ENCODE measurements around the gene TMEM131. TPM values are rescaled to one million over a fixed set of nuclear protein-coding genes. Genes with fewer than 3 reads are reported as not detected.

TMEM131 gene
- total and polyA plus RNA-seq, 2 of the 8 experiments (the other 6 are each of a cell fraction or from before 2014, with no cell fraction given): 9.7 to 22.9 TPM

DNA sequence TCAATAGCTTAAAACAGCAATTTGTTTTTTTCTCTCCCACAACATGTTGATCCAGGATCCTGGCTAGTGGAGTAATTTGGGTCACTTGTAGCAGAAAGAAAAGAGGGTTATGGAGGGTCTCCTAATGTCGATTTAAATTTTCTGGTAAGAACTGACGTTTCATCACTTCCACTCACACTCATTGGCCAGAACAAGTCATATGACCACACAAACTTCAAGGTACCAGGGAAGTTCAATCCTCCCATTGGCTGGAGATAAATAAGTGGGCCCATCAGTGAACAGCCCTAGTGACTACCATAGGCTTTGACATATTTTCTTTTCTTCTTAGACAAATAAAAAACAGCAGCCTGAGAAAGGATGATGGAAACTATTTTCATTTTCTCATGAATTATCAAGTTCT, 8.3 kb upstream of the TMEM131 start (continued):
- TF ChIP-seq SAP30 (IDR thresholded peaks at IDR 0.05; ENCODE audit: insufficient read depth, insufficient replicate concordance, low read length) (no peak), CBX5 (IDR thresholded peaks at IDR 0.05; ENCODE audit: low read depth, low read length) (no peak), SP1 (IDR thresholded peaks at IDR 0.05; ENCODE audit: low read depth, low read length) (no peak), BCL11A (IDR thresholded peaks at IDR 0.05; ENCODE audit: low read depth in 2 of 2, low read length in 2 of 2) (no peak)

All from H1 (cell line).